Fibroblast of mammary gland (primary cell): Measurements from ENCODE around the gene ATP6V0A1.

ENCODE experiments used
- DNase-seq: peaks from one replicate; pipeline ENCODE4 v3.0.0-alpha.2; 2010; ENCODE audit warnings: low read depth
- H3K4me3 ChIP-seq: 2 replicates; pipeline ENCODE4 v1.5.1; 2011; ENCODE audit warnings: low read depth, mild to moderate bottlenecking, low read length, moderate library complexity; ENCODE audit not compliant: control insufficient read depth
- CTCF ChIP-seq: conservative IDR thresholded peaks from 2 replicates; pipeline ENCODE4 v1.5.1; 2011; ENCODE audit warnings: low read depth, low read length, inconsistent platforms; ENCODE audit not compliant: control insufficient read depth, insufficient read depth

ATP6V0A1 gene

GRCh38 chr17:42458497-42459255, at the start of gene ATP6V0A1:
TSS of gene ATP6V0A1 (plus strand) at chr17:42458878. CDS start at chr17:42460895, 2,017 bp downstream.
- H3K4me3 ChIP-seq: peak within 1 kb of the TSS; percentile 95
- peak; percentile 81 for DNase-seq
- no peak for TF ChIP-seq CTCF

GRCh38 chr17:42409523-42410318, 49.0 kb upstream of the ATP6V0A1 start:
- DNase-seq: peak; percentile 95
- H3K4me3 ChIP-seq: no peak overlapping the region
- TF ChIP-seq CTCF: no peak

GRCh38 chr17:42410319-42410685, 48.4 kb upstream of the ATP6V0A1 start:
- no peak for DNase-seq
- no peak overlapping the region for H3K4me3 ChIP-seq
- TF ChIP-seq CTCF: no peak

- TF ChIP-seq CTCF: no peak
- H3K4me3 ChIP-seq: no peak overlapping the region
- no peak for DNase-seq
Observed at GRCh38 chr17:42411361-42411760, 47.3 kb upstream of the ATP6V0A1 start.

GRCh38 chr17:42411905-42412679, 46.6 kb upstream of the ATP6V0A1 start:
- TF ChIP-seq CTCF: no peak
- H3K4me3 ChIP-seq: no peak overlapping the region
- no peak for DNase-seq

GRCh38 chr17:42413464-42414040, 45.1 kb upstream of the ATP6V0A1 start:
- no peak for DNase-seq
- H3K4me3 ChIP-seq: no peak overlapping the region
- TF ChIP-seq CTCF: no peak
